ENCODE data around the gene ELMO3. TPM values are rescaled to one million over a fixed set of nuclear protein-coding genes. Genes with fewer than 3 reads are reported as not detected.

The ELMO3 gene, protein sequence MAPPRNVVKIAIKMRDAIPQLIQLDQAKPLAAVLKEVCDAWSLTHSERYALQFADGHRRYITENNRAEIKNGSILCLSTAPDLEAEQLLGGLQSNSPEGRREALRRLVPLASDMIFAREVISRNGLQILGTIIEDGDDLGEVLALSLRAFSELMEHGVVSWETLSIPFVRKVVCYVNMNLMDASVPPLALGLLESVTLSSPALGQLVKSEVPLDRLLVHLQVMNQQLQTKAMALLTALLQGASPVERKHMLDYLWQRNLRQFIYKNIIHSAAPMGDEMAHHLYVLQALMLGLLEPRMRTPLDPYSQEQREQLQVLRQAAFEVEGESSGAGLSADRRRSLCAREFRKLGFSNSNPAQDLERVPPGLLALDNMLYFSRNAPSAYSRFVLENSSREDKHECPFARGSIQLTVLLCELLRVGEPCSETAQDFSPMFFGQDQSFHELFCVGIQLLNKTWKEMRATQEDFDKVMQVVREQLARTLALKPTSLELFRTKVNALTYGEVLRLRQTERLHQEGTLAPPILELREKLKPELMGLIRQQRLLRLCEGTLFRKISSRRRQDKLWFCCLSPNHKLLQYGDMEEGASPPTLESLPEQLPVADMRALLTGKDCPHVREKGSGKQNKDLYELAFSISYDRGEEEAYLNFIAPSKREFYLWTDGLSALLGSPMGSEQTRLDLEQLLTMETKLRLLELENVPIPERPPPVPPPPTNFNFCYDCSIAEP
- 1 to 10 TPM; 6.6 to 7.1 TPM for total RNA-seq

DNA sequence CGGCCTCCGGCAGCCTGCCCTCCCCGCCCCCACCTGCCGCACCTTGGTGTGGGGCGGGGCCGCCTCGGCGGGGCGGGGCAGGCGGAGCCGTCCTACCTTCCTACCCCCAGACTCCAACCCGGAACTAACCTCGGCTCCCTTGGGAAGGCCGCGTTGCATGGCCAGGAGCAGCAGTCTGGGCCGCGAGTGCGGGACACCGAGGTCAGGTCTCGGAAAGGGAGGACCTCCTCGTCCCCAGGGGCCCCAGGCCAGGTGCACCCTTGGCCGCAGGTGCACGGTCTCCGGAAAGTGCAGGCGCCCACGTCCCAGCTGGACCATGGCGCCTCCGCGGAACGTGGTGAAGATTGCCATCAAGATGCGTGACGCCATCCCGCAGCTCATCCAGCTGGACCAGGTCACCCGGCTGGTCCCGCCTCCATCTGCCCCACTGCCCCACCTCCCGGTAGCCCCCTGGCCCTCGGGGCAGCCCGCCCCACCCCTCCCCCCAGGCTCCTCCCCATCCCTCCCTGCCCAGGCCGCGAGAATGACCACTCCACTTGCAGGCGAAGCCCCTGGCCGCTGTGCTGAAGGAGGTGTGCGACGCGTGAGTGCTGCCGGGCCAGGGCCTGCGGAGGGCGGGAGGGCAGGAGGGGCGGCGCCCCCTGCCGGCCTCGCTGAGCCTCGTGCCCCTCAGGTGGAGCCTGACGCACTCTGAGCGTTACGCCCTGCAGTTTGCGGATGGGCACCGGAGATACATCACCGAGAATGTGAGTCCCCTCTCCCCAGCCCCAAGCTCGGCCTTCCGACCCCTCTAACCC is at the start of gene ELMO3:
ELMO3 (plus strand) TSS at position 121 of the 797 bp plus-strand sequence; CDS start at position 317, 196 bp downstream.
- no peaks in the 10 kb centered on the region for H3K27me3 Mint-ChIP-seq
- H3K36me3 Mint-ChIP-seq (ENCODE audit: low read depth) = peaks cover 73% of the 10 kb centered on the region
- H3K4me1 Mint-ChIP-seq = peaks cover 15% of the 10 kb centered on the region

DNA sequence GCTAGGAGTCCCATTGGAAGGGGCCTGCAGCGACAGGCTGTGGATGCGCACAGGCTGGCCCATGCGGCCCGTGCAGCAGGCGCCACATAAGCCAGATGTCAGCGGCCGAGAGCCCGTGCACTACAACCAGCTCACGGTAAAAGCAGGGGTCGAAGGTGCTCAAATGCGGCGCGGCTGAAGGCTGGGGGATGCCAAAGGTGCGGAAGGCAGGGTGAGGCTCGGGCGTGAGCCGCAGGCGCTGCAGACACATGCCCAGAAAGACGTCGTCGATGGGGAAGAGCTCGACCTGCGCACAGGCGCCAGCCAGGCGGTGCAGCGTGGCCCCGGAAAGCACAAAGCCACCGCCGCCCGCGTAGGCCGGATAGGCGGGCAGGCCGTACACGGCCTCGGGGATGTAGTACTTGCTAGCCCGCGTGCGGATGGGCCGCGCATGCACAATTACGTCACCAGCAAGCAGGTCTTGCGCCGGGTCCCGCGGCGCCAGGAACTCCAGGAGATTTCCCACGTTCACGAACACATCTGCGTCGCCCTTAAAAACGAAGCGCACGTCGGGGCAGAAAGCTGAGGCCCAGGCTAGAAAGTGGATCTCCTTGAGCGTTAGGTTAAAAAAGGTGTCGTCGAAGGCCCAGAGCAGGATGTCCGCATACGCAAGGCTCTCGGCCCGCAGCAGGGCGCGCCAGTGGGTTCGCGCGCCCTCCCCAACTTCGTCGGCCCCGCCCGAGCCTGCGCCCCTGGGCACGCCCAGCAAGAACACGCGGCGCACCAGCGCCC is 49.5 kb upstream of the ELMO3 start:
- Mint-ChIP-seq H3K4me1 (peaks cover 13% of the 10 kb centered on the region), H3K36me3 (ENCODE audit: low read depth) (peaks cover 56% of the 10 kb centered on the region), H3K9me3 (no peaks in the 10 kb centered on the region), H3K4me3 (peak overlapping the region; percentile 62), H3K27ac (peak overlapping the region; percentile 58), H3K27me3 (no peaks in the 10 kb centered on the region)
- ATAC-seq (replicated peaks) = no peak

More for the DNA sequence above, at the start of gene ELMO3:
- Mint-ChIP-seq H3K4me3 (no peak within 1 kb of the TSS), H3K27ac (no peak within 1 kb of the TSS), H3K9me3 (no peaks in the 10 kb centered on the region)
- ATAC-seq (replicated peaks) = no peak

DNA sequence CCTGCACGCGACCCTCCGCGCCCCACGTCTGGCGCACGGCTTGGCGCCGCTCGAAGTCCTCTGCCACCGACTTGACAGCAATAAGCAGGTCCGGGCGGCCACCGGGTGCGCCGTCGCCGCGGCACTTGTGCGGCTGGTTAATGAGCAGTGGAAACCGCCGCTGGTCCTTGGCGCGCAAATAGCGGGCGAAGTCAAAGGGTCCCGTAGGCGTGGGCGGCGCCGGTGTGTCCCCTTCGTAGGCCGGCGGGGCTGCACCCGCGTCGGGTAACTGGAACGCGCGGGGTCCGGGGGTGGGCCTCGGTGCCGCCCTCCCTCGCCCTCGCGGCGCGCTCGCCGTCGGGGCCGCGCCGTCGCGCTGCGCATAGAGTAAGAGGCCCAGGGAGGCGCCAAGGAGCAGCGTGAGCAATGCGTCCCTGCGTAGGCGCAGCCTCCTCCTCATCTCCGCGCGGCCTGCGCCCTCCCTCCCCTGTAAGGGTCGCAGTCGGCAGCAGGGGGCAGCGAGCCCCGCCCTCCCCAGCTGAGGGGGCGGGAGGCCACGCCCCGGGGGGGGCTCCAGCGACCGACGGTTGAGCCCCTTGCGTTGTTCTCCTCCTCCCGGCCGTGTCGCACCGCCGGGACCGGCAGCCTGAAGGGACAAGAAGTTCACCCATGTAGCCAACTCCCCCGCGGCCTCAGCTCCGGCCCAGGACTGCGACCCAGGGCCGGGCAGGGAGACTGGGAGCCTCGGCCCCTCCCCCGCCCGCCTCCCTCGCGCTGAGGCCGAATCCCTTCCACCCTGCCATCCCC is 48.7 kb upstream of the ELMO3 start:
- Mint-ChIP-seq H3K27ac (no peak overlapping the region), H3K27me3 (no peaks in the 10 kb centered on the region), H3K4me3 (peak overlapping the region; percentile 77), H3K4me1 (peaks cover 13% of the 10 kb centered on the region), H3K36me3 (ENCODE audit: low read depth) (peaks cover 48% of the 10 kb centered on the region), H3K9me3 (no peaks in the 10 kb centered on the region)
- ATAC-seq (replicated peaks) = peak; percentile 82

DNA sequence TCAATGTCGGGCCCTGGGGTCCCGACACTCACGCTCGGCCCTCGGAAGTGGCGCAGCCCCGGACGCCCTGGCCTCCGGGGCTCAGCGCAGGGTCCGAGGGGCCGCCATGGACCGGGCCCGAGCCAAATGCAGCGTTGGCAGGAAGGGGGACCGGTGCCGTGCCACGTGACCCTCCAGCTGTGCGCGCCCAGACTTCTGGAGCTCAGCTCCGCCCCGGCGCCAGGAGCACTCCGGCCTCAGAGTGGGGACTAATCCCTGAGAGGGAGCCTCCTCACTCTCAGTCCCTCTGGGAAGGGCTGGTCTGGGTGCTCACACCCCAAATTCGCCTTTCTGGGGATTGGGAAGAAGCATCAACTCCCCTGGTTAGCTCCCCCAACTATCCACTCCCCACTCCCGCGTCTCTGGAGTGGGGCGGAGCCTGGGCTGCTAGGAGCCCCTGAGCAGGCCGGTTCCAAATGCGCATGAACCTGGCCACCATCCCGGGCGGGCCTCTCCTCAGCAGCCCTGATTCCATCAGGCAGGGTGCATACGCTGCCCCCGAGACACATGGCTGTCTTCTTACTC is 48.0 kb upstream of the ELMO3 start, which contains the start of gene B3GNT9:
B3GNT9 (minus strand) TSS at position 166 of the 564 bp plus-strand sequence. CDS start 513 bp downstream, outside the sequence.
- peak; percentile 66 for ATAC-seq (replicated peaks)
- peaks cover 15% of the 10 kb centered on the region for H3K4me1 Mint-ChIP-seq
- H3K9me3 Mint-ChIP-seq = no peaks in the 10 kb centered on the region
- H3K27ac Mint-ChIP-seq = peak within 1 kb of the TSS; percentile 75
- peak within 1 kb of the TSS; percentile 77 for H3K4me3 Mint-ChIP-seq
- no peaks in the 10 kb centered on the region for H3K27me3 Mint-ChIP-seq
- H3K36me3 Mint-ChIP-seq (ENCODE audit: low read depth) = peaks cover 43% of the 10 kb centered on the region

DNA sequence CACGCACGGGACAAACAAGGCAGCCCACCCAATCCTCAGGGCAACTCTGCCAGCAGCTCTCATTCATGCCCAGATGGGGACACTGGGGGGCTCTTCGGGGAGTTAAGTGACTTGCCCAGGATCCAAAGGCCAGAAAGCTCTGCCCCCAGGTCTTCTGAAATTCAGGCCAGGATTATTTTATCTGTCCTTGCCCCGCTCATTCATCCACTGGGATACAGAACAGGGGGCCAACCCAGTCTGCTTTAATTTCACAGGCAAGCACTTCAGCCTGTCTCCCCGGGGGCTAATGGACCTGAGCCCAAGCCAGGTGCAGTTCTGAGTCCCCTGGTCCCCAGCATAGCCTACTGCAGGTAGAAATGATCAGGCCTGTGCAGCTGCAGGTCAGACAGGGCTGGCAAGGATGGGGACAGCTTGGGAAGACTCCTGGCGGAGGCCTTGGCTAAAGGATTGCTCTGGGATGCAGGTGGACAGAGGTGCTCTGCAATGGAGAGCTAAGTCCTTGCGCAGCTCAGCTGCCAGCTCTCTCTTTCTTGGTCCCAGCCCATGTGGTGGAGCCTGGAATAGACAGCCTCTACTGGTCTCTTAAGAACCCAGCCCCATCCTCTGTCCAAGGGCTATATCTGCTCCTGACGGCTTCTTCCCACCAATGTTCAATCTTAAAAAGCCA is 47.4 kb upstream of the ELMO3 start:
- Mint-ChIP-seq H3K27ac (peak overlapping the region; percentile 75), H3K27me3 (no peaks in the 10 kb centered on the region), H3K4me1 (peaks cover 21% of the 10 kb centered on the region), H3K36me3 (ENCODE audit: low read depth) (peaks cover 40% of the 10 kb centered on the region), H3K9me3 (no peaks in the 10 kb centered on the region), H3K4me3 (peak overlapping the region; percentile 77)
- no peak for ATAC-seq (replicated peaks)

DNA sequence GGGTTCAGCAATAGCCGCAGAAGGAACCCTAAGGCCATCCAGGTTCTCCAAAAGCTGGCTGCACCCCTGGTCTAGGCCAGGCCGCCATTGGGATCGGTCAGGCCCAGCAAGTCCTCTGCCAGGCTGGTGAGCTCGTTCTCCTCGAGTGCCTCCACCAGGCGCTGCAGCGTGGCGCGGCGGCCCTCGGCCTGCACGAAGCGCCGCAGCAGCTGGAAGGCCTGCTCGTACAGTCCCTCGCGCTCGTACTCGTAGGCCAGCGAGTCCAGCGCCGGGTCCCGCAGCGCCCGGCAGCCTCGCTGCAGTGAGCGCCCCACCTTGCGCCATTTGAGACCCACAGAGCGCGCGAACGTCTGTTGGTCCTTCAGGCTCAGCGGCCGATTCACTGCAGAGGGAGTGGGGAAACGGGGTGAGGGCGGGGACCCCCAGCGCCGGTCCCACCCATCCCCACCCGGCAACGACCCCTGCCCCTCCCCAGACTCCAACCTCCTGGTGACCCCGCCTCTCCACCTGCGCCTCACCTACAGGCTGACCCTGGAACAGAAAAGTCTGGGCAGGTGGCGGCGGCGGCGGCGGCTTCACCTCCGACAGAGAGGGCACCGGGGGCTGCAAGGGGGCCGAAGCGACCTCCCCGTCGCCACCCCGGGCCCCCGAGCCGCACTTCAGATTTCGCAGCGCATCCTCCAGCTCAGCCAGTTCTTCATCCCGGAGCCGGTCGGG is 44.2 kb upstream of the ELMO3 start:
- H3K4me1 Mint-ChIP-seq = peaks cover 38% of the 10 kb centered on the region
- H3K27ac Mint-ChIP-seq = no peak overlapping the region
- no peaks in the 10 kb centered on the region for H3K9me3 Mint-ChIP-seq
- no peak for ATAC-seq (replicated peaks)
- peaks cover 39% of the 10 kb centered on the region for H3K36me3 Mint-ChIP-seq (ENCODE audit: low read depth)
- no peaks in the 10 kb centered on the region for H3K27me3 Mint-ChIP-seq
- H3K4me3 Mint-ChIP-seq = peak overlapping the region; percentile 94

DNA sequence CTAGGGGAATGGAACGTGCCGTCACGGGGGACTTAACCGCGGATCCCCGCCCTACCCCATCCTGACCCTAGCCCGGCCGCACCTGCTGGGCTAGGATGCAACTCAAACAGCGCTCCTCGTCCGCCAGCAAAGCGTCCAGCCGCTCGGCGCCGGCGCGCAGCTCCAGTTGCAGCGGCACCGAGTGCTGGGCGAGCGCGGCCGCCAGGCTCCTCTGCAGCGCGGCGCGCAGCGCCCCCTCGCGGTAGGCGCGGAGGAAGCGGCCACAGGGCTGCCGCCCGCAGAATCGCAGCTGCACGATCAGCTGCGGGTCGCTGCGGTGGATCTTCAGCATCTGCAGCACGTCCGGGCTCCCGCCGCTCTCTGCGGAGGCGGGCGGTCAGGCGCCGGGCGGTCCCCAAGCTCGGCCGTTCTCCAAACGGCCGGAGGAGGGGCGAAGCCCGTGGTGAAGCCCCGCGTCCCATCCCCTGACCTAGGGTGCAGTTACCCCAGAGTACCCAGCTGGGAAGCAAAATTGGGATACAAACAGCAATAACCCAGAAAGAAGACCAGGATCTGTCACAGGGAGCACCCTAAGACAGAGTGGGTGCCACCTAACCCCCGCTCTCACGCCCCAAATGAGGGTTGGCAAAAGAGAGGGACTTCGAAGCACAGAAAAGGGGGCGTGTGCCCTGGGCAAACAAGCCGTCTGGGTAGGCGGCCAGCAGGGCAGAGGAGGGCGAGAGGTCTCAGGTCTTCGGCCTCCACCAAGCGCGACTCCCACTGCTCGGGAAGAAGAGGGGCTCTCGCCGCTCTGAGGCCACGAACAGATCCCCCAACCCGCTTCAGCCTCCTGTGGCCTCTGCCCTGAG is 43.4 kb upstream of the ELMO3 start:
- Mint-ChIP-seq H3K36me3 (ENCODE audit: low read depth) (peaks cover 46% of the 10 kb centered on the region), H3K4me1 (peaks cover 38% of the 10 kb centered on the region), H3K9me3 (no peaks in the 10 kb centered on the region), H3K4me3 (peak overlapping the region; percentile 94), H3K27ac (no peak overlapping the region), H3K27me3 (no peaks in the 10 kb centered on the region)
- ATAC-seq (replicated peaks) = peak; percentile 35

DNA sequence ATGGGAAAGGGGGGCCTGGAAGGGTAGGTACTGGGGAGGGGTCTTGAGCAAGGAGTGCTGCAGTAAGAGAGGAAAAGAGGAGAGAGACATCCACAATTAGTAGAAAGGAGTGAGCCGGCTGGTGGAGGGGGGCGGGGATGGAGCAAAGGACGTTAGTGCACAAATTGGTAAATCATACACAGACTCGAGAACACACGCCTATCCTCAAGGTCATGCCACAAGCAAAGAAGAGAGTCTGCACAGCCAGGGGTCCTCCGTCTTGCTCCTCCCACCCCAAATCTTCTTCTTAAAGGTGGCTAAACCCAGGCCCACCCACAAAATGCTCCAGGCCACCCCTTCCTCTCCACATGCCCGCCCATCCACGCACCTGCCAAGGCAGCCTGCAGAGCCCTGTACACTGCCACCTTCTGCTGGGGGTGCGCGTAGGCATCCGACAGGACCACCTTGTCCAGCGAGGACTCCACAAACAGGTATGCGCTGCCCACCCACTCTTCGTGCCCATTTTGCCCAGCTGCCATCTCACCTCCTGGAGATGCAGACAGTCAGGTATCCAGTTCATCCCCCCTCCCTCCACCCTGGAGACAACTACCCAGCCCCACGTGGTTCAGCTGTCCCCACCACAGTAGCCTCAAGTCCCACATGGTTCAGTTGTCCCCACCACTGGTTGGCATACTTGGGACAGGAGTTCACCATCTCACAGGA is 42.6 kb upstream of the ELMO3 start:
- H3K36me3 Mint-ChIP-seq (ENCODE audit: low read depth) = peaks cover 53% of the 10 kb centered on the region
- H3K4me1 Mint-ChIP-seq = peaks cover 38% of the 10 kb centered on the region
- no peak overlapping the region for H3K27ac Mint-ChIP-seq
- no peaks in the 10 kb centered on the region for H3K9me3 Mint-ChIP-seq
- no peak for ATAC-seq (replicated peaks)
- peak overlapping the region; percentile 94 for H3K4me3 Mint-ChIP-seq
- no peaks in the 10 kb centered on the region for H3K27me3 Mint-ChIP-seq

DNA sequence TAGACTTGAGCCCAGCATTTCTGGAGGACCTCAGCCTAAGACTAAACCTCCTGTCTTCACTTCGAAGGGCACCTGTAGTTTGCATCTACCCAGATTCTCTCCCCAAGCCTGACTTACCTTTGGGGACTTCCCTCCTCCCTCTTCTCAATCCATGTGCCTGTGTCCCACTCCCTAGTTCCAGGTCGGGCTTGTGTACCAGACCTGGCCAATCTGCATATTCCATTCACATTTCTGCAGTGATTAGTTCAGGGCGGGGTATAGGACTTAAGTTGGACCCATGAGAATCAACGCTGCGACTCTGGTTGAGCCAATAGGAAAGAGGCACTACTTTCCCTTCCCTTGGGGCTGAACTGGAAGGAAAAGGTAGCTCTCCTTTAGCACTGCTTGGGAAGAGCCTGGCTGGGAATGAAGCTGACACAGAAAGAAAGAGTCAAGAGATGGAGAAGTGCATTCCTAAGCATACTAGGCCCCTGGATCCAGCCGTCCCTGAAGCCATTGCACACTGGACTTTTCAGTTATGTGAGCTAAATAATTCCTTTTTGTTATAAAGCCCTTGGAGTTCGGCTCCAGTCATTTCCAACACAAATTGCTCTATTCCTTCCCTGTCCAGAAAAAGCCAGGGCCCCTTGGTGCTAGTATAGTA is 41.7 kb upstream of the ELMO3 start:
- H3K27ac Mint-ChIP-seq = peak overlapping the region; percentile 92
- H3K4me3 Mint-ChIP-seq = peak overlapping the region; percentile 94
- no peaks in the 10 kb centered on the region for H3K9me3 Mint-ChIP-seq
- peaks cover 38% of the 10 kb centered on the region for H3K4me1 Mint-ChIP-seq
- no peak for ATAC-seq (replicated peaks)
- H3K27me3 Mint-ChIP-seq = no peaks in the 10 kb centered on the region
- peaks cover 63% of the 10 kb centered on the region for H3K36me3 Mint-ChIP-seq (ENCODE audit: low read depth)

DNA sequence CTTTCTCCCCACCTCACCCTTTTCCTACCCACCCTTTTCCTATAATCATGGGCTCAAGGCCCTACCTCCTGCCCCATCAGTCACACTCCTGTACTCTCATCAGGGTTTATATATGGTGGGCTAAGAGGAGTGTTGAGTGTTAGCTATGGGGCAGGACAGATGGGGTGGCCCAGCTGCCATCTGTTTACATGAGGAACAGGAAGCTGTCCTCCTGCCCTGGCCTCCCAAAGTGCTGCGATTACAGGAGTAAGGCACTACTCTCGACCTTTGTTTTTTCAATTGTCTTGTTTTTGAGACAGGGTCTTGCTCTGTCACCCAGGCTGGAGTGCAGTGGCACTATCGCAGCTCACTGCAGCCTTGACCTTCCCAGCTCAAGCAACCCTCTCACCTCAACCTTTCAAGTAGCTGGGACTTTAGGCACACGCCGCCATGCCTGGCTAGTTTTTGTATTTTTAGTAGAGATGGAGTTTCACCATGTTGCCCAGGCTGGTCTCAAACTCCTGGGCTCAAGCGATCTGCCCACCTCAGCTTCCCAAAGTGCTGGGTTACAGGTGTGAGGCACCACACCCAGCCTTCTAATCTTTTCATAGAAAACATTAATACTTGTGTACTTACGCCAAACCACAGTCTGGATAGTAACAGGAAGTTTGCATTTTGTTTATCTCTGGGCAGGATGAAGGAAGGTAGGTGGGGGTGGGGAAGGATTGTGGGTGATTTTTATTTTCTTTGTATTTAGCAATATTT is 40.9 kb upstream of the ELMO3 start:
- Mint-ChIP-seq H3K27me3 (peaks cover 3% of the 10 kb centered on the region), H3K27ac (peak overlapping the region; percentile 92), H3K4me1 (peaks cover 33% of the 10 kb centered on the region), H3K4me3 (peak overlapping the region; percentile 94), H3K36me3 (ENCODE audit: low read depth) (peaks cover 71% of the 10 kb centered on the region), H3K9me3 (no peaks in the 10 kb centered on the region)
- no peak for ATAC-seq (replicated peaks)

Data from activated T-helper 17 cell treated with anti-CD3 and anti-CD28 coated beads, Interleukin-2, amount 50 U/mL, for 72 hours (primary cell).